ENCODE data around the gene PNKP.

The PNKP gene

GRCh38 chr19:49890349-49891311 is 23.3 kb upstream of the PNKP start:
- DNase-seq (ENCODE audit: low read depth in 2 of 3, low spot score in 2 of 3), result no peak

DNA sequence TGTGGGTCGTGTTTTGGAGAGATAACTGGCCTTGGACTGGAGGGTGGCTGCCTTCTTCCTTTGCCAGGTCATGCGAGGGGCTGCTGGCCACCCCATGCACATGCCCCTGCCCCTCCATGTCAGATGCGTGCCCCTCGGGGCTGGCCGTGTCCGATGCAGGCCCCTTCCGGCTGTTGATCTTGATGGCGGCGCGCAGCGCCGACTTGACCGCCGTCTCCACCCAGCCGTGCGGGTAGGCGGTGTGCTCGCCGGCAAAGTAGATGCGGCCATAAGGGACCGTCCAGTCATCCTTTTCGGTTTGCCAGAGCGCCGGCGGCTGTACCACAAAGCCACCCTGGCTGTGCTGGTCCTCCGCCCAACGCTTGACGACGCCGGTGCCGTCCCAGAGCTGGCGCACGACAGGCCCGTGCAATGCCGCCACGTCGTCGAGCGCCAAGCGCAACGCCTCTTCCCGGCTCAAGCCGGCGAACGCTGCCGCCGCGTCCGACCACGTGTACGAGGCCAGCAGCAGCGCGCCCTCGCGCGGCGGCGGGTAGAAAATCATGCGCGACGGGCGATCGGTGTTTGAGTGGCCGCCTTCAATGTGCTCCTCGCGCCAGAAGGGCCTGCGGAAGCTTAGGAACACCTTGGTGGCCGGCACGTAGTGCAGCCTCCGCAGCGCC is 22.4 kb upstream of the PNKP start:
- peak; percentile 46 to 51 (median 48) for DNase-seq (ENCODE audit: low read depth in 2 of 3, low spot score in 2 of 3)

- DNase-seq (ENCODE audit: low read depth in 2 of 3, low spot score in 2 of 3), result no peak
Measured at GRCh38 chr19:49889038-49889686, 21.8 kb upstream of the PNKP start.

GRCh38 chr19:49888510-49888824 is 21.1 kb upstream of the PNKP start:
- DNase-seq (ENCODE audit: low read depth in 2 of 3, low spot score in 2 of 3), result no peak

DNA sequence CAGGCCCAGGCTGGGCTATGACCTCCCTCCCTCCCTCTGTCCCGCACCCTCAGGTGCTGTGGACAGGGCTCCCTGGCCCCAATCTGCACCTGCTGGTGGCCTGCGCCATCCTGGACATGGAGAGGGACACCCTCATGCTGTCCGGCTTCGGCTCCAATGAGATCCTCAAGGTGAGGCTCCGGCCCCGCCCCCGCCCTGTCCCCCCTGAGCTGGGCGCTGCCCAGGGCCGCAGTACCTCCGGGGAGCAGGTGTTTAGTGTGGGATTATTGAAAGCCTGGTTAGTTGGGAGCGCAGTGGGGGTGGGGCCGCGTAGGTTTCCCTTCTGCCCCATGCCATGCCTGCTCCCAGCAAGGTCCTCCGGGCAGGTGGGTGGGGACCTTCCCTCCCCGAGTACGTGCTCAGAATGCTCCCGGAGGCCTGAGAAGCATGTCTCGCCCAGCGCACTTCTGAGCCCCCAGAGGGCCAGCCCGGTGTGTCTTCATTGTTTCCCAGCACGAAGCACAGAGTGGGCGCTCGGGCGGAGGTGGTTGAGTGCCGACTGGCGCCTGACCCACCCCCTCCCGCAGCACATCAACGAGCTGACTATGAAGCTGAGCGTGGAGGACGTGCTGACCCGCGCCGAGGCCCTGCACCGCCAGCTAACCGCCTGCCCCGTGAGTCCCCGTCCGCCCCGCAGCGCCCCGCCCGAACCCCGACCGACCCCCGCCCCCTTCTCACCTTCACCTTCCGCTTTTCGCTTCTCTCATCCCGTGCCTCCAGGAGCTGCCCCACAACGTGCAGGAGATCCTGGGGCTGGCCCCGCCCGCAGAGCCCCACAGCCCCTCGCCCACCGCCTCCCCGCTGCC is 20.5 kb upstream of the PNKP start:
- DNase-seq (ENCODE audit: low read depth in 2 of 3, low spot score in 2 of 3), result no peak

DNA sequence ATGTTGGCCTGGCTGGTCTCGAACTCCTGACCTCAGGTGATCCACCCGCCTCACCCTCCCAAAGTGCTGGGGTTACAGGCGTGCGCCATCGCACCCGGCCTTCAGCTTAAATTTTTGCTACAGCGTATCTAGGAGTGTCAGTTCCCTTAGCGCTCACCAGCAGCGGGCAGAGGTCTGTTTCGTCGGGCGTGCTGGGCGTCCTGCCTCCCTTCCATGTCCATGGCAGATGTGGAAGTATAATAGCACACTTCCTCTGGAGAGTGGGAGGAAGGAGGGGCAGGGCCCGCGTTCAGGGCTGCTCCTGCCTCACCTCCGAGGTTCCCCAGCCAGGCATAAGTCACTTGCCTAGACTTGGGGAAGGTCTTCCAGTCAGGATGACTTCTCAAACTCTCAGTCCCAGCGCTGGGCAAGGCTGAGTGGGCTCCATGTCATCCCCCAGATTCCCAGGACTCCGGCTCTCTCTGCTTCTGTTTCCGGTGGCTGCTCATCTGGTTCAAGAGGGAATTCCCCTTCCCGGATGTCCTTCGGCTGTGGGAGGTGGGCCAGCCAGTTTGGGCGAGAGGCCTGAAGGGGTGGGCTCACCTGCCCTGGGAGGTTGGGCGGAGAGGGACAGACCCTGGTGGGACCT is 19.8 kb upstream of the PNKP start:
- DNase-seq (ENCODE audit: low read depth in 2 of 3, low spot score in 2 of 3), result no peak

GRCh38 chr19:49884760-49885159 is 17.4 kb upstream of the PNKP start:
- no peak for DNase-seq (ENCODE audit: low read depth in 2 of 3, low spot score in 2 of 3)

DNA sequence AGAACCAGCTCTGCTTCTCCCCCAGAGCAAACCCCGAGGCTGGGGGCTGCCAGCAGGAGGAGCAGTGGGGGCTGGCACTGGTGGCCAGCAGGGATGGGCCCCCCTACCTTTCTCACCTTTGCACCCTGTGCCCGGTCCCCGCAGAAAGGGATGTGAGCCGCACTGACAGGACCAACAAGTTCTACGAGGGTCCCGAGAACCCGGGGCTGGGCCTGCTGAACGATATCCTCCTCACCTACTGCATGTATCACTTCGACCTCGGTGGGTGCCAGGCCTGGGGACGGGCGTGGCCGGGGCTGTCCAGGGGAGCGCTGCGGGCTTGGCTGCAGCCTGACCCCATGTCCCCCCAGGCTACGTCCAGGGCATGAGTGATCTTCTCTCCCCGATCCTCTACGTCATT is 16.7 kb upstream of the PNKP start:
- no peak for DNase-seq (ENCODE audit: low read depth in 2 of 3, low spot score in 2 of 3)

GRCh38 chr19:49883094-49883493 is 15.7 kb upstream of the PNKP start:
- no peak for DNase-seq (ENCODE audit: low read depth in 2 of 3, low spot score in 2 of 3)

GRCh38 chr19:49882643-49883042 is 15.3 kb upstream of the PNKP start:
- no peak for DNase-seq (ENCODE audit: low read depth in 2 of 3, low spot score in 2 of 3)

GRCh38 chr19:49881672-49882394 is 14.5 kb upstream of the PNKP start:
- DNase-seq (ENCODE audit: low read depth in 2 of 3, low spot score in 2 of 3), result no peak

GRCh38 chr19:49881186-49881585 is 13.8 kb upstream of the PNKP start:
- no peak for DNase-seq (ENCODE audit: low read depth in 2 of 3, low spot score in 2 of 3)

- DNase-seq (ENCODE audit: low read depth in 2 of 3, low spot score in 2 of 3), result no peak
Measured at GRCh38 chr19:49880162-49880869, 12.9 kb upstream of the PNKP start.

DNA sequence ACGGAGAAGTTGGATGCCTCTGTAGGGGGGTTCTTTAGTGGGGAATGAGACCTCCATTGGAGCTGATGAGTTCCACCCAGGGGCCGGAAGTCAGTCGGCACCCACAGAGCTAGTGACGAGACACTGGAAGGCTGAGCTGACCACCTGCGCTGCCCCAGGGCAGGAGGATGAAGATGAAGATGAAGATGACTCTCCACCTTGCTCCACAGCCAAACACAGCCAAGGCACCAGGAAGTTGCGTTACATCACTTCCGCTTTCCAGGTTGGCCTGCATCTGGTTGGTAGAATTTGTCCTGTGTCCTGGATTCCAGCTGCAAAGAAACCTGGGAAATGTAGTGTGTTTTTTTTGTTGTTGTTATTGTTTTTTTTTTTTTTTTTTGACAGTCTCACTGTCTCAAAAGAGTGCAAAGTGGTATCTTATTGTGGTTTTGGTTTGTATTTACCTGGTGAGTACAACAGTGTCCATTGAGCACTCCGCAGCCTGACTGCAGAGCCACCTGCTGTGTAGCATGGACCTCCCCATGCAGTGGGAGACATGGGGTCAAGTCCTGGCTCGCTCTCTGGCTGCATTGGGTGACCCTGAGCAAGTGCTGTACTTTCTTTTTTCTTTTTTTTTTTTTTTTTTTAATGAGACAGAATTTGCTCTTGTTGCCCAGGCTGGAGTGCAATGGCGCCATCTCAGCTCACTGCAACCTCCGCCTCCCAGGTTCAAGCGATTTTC is 12.0 kb upstream of the PNKP start:
- DNase-seq (ENCODE audit: low read depth in 2 of 3, low spot score in 2 of 3), result no peak

DNA sequence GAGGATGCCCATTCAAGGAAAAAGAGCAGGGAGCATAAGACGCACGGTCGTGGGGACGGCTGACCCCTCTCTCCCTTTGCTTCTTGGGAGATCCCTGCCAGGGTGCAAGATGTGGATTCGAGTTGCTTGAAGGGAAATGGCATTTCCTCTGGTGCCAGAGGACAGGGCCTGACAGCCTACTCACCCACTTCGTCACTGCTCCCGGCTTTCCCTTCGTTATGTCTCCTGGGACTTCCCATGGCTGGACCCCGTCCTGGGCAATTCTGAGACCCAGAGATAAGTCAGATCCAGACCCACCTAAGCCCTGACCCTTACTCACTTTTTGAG is 11.3 kb upstream of the PNKP start:
- no peak for DNase-seq (ENCODE audit: low read depth in 2 of 3, low spot score in 2 of 3)

DNA sequence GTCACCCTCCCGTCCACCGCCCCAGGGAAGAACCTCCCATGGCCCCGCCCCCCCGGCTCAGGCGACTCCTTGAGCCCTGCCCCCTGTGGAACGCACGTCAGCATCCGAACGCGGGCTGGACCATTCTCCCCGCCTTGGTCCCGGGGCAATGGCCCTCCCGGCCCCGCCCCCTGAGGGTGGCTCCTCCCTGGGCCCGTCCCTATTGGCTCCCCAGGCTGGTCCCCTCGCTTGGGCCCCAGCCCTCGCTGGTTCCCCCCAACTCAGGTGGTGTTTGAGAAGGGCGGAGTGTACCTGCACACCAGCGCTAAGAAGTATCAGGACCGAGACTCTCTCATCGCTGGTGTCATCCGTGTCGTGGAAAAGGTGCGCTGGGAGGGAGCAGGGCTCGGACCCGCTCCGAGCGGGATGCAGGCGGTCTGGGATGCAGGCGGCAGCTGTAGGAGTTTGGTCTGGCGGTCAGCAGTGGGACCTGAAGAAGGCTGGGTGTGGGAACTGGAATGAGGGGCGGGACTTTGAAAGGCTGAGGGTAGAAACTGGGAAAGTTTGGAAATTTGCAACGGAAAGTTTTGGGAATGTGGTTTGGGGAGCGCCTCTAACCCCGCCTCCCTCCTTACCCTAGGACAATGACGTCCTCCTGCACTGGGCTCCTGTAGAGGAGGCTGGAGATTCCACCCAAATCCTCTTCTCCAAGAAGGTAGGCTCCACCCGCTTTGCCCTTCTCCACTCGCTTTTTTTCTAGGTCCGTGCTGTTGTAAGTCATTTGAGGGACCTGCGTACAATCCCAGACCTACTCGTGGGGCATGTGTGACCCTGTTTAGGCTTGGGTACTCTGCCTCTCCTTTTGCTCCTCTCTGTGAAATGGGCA is 10.7 kb upstream of the PNKP start:
- peak; percentile 95 to 97 (median 97) for DNase-seq (ENCODE audit: low read depth in 2 of 3, low spot score in 2 of 3)

DNA sequence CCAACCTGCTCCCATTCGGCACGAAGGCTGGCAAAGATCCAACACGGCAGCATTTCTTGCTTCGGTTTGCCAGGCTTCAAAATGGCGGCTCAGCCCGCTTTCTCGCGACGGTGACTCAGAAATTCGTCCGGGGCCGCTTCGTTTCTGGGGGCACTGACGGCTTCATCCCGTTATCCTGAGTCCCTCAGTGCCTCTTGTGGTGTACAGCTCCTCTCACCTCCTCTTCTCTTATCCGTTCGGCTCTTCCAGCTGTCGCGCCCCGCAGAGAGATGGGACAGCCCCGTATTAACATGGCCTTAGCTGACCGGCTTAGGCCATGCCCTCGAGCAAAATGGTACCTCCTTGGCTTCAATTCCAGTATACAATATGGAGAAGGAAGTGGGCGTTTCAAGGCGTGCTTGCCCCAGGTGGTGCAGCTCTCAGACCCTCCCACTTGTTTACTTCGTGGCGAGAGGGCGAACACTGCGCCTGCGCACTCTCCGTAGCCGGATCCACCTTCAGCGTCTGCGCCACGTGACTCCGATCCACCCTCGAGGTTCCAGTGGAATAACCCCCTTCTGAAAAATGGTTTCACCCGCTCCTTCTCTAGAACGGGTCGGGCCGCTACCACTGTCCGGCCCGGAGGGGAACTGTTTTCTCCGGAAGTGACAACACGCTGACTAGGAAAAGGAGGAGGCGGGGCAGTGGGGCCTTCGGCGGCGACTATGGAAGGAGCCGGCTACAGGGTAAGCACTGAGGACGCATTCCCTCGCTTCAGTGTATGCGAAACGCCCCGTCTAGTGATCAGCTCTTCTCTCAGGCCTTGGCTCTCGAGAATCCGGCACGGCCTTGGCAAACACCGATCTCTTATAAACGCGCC is 9.9 kb upstream of the PNKP start, which contains the start of the genes AKT1S1 and TBC1D17:
Gene AKT1S1, minus strand, starts transcription at position 336 of the 859 bp plus-strand sequence. CDS start 4,060 bp downstream, outside the sequence.
Gene TBC1D17, plus strand, starts transcription at position 683 of the 859 bp plus-strand sequence. Its CDS starts 22 bp downstream, at position 705.
- DNase-seq (ENCODE audit: low read depth in 2 of 3, low spot score in 2 of 3), result peak; percentile 84 to 97 (median 88)
